ENCODE results near the gene NANP. TPM values are rescaled to one million over a fixed set of nuclear protein-coding genes. Genes with fewer than 3 reads are reported as not detected.
A peak's percentile ranks its signal among the peaks of the same experiment; 100 is the strongest.
"Not testable (repeated sequence)": the region's sequence is repeated elsewhere in the genome, so short reads cannot be mapped to it uniquely, and the experiment has no call there.

Gene NANP
- total RNA-seq, 2 donors from 2014 or later = 6.9 to 9.0 TPM

GRCh38 chr20:25632940-25633790, 9.4 kb upstream of the NANP start:
- DNase-seq (ENCODE audit: low spot score) = no peak

GRCh38 chr20:25630615-25631014, 6.8 kb upstream of the NANP start:
- H3K27me3 ChIP-seq (replicated peaks; ENCODE audit: insufficient read depth); H3K4me3 ChIP-seq; H3K27ac ChIP-seq; ATAC-seq (ENCODE audit: insufficient number of reproducible peaks, low FRiP score, low read depth); H3K36me3 ChIP-seq; H3K9me3 ChIP-seq; H3K4me1 ChIP-seq (ENCODE audit: control insufficient read depth in 1 of 2, low read depth in 2 of 2); DNase-seq (ENCODE audit: low spot score): not testable (repeated sequence)

More at GRCh38 chr20:25632940-25633790, 9.4 kb upstream of the NANP start:
- H3K36me3 ChIP-seq = no peaks in the 10 kb centered on the region
- no peaks in the 10 kb centered on the region for H3K9me3 ChIP-seq
- H3K27ac ChIP-seq = no peak overlapping the region
- no peaks in the 10 kb centered on the region for H3K27me3 ChIP-seq (replicated peaks; ENCODE audit: insufficient read depth)
- TF ChIP-seq CTCF (IDR thresholded peaks at IDR 0.05) = no peak
- ATAC-seq (ENCODE audit: insufficient number of reproducible peaks, low FRiP score, low read depth) = no peak
- H3K4me1 ChIP-seq (ENCODE audit: control insufficient read depth in 1 of 2, low read depth in 2 of 2) = no peaks in the 10 kb centered on the region
- H3K4me3 ChIP-seq = no peak overlapping the region

DNA sequence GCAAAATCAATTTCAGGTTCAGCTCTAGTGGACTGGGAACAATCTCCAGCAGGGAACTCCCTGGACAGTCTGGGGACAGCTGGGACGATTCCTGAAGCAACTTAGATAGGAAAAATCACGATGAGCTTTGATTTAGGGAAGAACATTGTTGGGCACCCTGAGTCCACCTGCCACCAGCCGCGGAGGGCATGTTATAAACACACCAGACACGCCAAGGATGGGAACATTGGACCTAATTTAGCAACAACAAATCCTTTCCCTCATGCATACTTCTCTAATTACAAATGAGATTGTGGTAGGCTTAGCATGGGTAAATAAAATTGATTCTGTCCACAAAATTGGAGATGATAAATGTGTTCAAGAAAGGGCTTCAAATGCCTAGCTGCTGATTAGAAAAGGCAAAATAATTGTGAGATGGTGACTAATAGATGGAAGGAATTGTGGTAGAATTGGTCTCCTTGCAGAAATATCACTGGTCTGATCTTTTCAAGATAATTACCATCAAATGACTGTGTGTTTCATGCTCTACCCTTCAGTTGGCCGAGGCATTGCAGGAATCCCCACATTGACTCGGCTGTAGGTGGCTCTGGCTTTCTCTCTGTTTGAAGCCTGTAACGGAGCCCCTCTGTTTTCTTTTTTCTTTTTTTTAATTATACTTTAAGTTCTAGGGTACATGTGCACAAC, 6.1 kb upstream of the NANP start:
- no peak for TF ChIP-seq CTCF (IDR thresholded peaks at IDR 0.05)
- Histone ChIP-seq H3K27ac (no peak overlapping the region), H3K4me3 (no peak overlapping the region), H3K36me3 (no peaks in the 10 kb centered on the region), H3K9me3 (no peaks in the 10 kb centered on the region), H3K27me3 (replicated peaks; ENCODE audit: insufficient read depth) (no peaks in the 10 kb centered on the region), H3K4me1 (ENCODE audit: control insufficient read depth in 1 of 2, low read depth in 2 of 2) (peaks cover 0 to 2% of the 10 kb centered on the region in 2 donors)
- DNase-seq (ENCODE audit: low spot score) = no peak
- no peak for ATAC-seq (ENCODE audit: insufficient number of reproducible peaks, low FRiP score, low read depth)

DNA sequence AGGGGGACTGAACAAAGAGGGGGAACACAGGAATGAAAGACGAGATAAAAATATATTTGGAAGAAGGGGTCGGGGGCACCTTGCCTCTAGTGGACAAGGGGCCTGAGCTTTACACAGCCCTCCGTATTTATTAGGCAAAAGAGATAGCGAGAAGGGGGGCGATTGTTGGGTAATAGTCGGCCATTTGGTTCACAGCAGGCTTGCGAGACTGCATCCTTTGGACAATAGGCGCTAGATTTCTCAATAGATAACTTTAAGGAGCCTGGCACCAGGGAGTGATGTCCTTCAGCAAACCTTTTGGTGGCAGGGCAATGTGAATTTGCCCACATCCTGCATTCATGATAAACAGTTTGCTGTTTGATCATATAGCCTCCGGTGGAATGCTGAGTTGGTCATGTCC, 3.0 kb upstream of the NANP start:
- DNase-seq (ENCODE audit: low spot score) (no peak), ATAC-seq (ENCODE audit: insufficient number of reproducible peaks, low FRiP score, low read depth) (no peak)
- no peak overlapping the region for H3K4me3 ChIP-seq
- H3K27ac ChIP-seq = no peak overlapping the region
- no peak for TF ChIP-seq CTCF (IDR thresholded peaks at IDR 0.05)
- no peaks in the 10 kb centered on the region for H3K9me3 ChIP-seq
- no peaks in the 10 kb centered on the region for H3K27me3 ChIP-seq (replicated peaks; ENCODE audit: insufficient read depth)
- no peaks in the 10 kb centered on the region for H3K36me3 ChIP-seq
- H3K4me1 ChIP-seq (ENCODE audit: control insufficient read depth in 1 of 2, low read depth in 2 of 2) = peaks cover 6 to 19% of the 10 kb centered on the region in 2 donors

DNA sequence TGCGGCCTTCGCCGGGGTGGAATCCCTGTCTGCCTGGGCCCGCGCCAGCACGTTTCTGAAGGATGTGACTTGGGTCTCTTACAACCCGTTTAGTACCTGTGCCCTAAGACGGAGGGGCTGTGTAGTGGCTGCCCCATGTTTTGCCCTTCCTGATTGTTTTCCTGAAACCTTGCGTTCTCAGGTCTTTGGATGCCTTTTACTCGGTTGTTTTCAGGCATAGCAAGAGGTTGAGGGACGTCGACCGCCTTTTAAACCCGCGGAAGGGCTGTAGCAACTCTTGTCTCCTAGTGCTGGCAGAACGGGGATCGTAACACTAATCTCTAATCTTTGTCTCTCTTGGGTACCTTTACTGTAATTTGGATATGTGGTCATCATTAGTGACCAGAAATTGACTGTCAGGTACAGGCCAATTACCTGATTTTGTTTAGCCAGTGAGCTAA, 706 bp upstream of the NANP start:
- DNase-seq (ENCODE audit: low spot score) (peak; percentile 6), ATAC-seq (ENCODE audit: insufficient number of reproducible peaks, low FRiP score, low read depth) (no peak)
- Histone ChIP-seq H3K4me3 (peak overlapping the region; percentile 98), H3K27ac (peak overlapping the region; percentile 95 to 96), H3K36me3 (no peaks in the 10 kb centered on the region), H3K9me3 (no peaks in the 10 kb centered on the region), H3K4me1 (ENCODE audit: control insufficient read depth in 1 of 2, low read depth in 2 of 2) (peaks cover 6 to 19% of the 10 kb centered on the region in 2 donors), H3K27me3 (replicated peaks; ENCODE audit: insufficient read depth) (no peaks in the 10 kb centered on the region)
- no peak for TF ChIP-seq CTCF (IDR thresholded peaks at IDR 0.05)
